ENCODE measurements around the gene HTR7.
"Not testable (repeated sequence)": the region's sequence is repeated elsewhere in the genome, so short reads cannot be mapped to it uniquely, and the experiment has no call there.

The HTR7 gene

GRCh38 chr10:90856964-90857634 lies 740 bp downstream of the HTR7 start:
- no peak for DNase-seq

GRCh38 chr10:90856261-90856660 lies 1.6 kb downstream of the HTR7 start:
- no peak for DNase-seq

GRCh38 chr10:90855126-90855525 lies 2.7 kb downstream of the HTR7 start:
- no peak for DNase-seq

DNA sequence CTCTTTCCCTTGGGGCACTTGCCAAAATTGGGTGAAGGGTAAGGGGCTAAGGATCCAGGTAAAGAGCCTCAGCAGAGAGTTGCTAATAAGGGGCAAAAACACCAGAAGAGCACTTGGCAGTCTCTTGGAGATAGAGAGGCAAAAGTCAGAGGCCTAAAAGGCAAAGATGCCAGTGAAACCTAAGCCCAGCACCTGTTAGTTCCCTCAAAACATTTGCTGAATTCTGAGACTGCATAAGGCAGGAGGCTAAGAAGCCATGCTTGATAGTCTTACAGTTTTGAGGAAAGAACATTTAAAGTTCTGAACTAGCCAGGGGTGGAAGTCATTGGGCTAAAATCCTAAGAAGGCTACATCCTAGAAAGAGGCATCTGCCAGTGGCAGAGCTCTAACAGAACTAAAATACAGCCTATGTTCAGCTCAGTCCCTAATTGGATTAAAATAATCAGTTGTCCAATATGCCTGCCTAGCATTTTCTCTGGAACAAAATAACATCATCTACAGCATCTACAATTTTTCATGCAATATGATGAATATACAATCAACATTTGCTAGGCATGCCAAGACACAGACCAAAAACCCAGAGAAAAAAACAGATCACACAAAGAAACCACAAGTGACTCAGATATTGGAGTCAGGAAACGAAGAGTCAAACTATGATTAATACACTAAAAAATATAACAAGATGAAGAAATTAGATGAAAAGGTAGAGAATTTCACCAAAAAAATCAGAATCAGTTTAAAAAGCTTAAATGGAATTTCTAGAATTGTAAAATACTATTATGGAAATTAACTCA lies 7.7 kb downstream of the HTR7 start:
- DNase-seq, result no peak

- DNase-seq, result no peak
Observed at GRCh38 chr10:90847436-90847835, 10.4 kb downstream of the HTR7 start.

DNA sequence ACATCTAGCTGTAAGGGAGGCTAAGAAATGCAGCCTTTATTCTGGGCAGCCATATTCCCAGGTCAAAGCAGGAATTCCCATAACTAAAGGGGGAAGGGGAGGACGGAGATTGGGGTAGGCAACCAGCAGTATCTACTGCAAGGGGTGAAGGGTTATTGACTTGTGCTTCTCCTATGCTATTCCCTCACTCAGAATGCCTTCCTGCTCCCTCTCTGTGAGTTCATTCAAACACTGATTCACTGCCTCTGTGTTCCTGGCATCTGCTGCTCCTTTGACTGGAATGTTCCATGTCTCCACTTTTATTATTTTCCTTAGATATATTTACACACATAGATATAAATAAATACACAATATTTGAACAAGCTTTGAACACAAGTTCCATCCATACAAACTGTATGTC lies 11.1 kb downstream of the HTR7 start:
- DNase-seq, result no peak

GRCh38 chr10:90845726-90846125 lies 12.1 kb downstream of the HTR7 start:
- DNase-seq, result no peak

DNA sequence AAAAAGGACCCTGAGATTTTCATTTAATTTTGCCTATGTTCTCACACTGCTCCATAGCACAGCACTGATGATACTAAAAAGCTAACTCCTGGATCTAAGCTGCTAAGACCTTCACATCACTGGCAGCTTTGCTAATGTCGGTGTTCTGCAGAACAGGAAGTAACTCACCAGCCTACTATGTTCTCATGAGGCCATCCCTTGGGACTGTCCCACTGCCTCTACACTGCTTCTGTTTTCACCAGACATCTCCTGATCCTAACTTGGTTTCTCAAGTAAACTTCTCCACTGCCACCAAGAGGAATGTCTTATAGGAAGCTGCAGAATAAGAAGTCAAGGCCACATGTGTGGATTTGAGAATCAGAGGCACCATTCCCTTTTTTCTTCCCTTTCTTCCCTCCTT lies 15.1 kb downstream of the HTR7 start:
- no peak for DNase-seq

DNA sequence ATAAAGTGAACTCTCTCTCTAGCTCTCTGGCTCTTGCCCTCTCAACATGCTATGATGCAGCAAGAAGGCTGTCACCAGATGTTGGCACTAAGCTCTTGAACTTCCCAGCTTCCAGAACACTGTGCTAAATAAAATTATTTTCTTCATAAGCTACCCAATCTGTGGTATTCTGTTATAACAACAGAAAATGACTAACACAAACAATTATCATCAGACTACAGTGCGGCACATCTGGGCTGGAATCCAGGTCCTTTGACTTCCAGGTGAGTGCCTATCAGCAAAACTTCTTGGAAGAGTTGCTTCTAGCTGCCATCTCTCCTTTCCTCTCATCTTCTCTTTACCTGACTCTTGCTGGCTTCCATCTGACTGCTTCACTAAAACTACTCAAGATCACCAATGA lies 20.4 kb downstream of the HTR7 start:
- no peak for DNase-seq

- DNase-seq, result no peak
Observed at GRCh38 chr10:90834326-90834725, 23.5 kb downstream of the HTR7 start.

- no peak for DNase-seq
Observed at GRCh38 chr10:90832111-90832510, 25.7 kb downstream of the HTR7 start.

GRCh38 chr10:90822508-90822907 lies 35.3 kb downstream of the HTR7 start:
- DNase-seq, result no peak

DNA sequence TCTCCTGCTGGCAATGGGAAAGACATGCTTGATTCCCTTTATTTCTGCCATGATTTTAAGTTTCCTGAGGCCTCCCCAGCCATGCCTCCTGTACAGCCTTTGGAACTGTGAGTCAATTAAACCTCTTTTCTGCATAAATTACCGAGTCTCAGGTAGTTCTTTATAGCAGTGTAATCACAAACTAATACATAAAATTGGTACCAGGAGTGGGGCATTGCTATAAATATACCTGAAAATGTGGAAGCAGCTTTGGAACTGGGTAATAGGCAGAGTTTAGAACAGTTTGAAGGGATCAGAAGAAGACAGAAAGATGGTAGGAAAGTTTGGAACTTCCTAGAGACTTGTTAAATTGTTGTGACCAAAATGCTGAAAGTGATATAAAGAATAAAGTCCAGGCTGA lies 36.0 kb downstream of the HTR7 start:
- DNase-seq, result not testable (repeated sequence)

GRCh38 chr10:90819911-90820310 lies 37.9 kb downstream of the HTR7 start:
- no peak for DNase-seq

DNA sequence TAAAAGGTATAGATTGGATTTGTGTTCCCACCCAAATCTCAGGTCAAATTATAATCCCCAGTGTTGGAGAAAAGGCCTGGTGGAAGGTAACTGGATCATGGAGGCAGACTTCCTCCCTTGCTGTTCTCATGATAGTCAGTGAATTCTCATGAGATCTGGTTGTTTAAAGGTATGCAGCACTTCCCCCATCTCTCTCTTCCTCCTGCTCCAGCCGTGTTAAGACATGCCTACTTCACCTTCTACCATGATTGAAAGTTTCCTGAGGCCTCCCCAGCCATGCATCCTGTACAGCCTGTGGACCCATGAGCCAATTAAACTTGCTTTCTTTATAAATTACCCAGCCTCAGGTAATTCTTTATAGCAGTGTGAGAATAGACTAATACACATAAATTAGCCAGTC lies 39.1 kb downstream of the HTR7 start:
- no peak for DNase-seq

DNA sequence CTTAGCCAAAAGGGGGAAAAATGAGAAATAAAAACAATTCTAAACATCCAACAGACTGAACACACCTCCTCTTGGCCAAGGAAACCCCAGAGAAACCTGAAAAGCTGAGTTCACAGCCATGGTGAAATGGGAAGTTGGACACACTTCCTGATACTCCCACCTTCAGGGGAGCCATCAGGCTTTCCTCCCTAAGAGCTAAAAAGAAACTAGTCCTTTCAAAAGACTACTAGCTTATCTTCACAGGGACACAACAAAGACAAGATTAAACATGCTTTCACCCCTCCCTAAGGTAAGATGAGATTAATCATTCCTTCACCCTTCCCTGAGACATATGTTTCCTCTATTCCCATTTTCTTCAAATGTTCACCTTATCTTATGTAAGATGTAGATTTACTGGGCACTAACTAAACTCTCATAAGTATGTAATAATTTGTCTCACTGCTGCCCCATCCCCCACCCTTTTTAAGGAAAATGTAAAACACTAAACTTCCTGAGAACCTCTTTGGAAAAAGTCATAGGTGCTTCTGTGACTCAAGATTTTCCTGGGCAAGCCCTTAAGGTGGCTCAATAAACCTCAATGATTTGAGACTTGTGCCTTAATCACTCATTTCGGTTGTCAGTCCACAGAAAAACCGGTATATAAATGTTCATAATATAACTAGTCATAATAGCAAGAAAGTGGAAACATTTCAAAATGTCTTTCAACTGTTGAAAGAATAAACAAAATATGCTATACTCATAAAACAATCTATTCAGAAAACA lies 40.5 kb downstream of the HTR7 start:
- DNase-seq, result no peak

- DNase-seq, result no peak
Observed at GRCh38 chr10:90816466-90816865, 41.4 kb downstream of the HTR7 start.

- DNase-seq, result no peak
Observed at GRCh38 chr10:90813594-90814365, 44.1 kb downstream of the HTR7 start.

DNA sequence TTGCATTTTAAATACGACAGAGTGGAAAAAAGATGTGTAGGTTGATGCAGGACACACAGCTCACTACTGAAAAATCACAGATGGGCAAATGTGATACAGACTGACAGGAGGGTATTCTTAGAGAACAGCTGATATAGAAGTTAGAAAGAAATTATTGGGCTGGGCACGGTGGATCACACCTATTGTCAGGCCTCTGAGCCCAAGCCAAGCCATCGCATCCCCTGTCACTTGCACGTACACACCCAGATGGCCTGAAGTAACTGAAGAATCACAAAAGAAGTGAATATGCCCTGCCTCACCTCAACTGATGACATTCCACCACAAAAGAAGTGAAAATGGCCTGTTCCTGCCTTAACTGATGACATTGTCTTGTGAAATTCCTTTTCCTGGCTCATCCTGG lies 50.7 kb downstream of the HTR7 start:
- not testable (repeated sequence) for DNase-seq

- DNase-seq, result no peak
Observed at GRCh38 chr10:90806677-90807076, 51.2 kb downstream of the HTR7 start.

DNA sequence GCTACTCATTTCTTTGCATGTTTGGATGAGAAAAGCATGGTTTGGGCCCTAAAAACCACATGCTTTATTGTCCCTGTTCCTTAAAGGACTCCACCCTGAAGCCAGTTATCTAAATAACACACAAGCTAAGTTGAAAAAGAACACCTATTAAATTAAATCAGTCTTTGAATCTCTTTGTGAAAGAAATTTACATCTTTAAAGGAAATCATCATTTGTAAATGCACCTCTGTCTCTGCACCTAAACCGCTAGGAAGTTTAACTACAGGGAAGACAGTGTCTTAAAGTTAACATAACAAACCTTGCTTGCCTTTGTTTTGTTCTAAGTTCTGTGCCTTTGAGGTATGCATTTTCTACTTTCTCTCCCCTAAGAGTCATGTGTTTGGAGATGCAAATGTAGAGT lies 52.6 kb downstream of the HTR7 start:
- no peak for DNase-seq

GRCh38 chr10:90804354-90804753 lies 53.5 kb downstream of the HTR7 start:
- no peak for DNase-seq

DNA sequence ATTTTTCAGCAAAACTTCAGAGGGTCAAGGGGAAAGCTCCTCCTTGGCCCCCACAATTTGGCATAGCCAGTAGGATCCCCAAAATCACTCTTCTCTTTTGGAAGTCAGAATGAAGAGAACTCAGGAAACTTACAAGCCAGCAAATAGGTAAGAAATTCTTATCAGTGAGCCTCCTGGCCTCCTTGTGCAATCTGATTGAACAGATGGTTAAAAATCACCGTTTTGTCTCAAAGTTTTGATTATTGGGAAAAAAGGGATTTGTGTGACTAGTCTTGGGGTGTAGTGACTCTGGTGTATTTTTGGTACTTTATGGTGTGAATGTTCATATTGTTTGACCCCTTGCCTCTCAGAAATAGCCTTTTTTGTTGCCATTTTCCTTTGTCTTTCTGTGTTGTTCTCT lies 56.2 kb downstream of the HTR7 start:
- DNase-seq, result no peak
